ENCODE data around the gene GANC. TPM values are rescaled to one million over a fixed set of nuclear protein-coding genes. Genes with fewer than 3 reads are reported as not detected.

The GANC gene
- total and polyA plus RNA-seq, 9 of the 15 experiments (the other 6 are each of a cell fraction or from before 2014, with no cell fraction given), result 10.9 to 19.0 (median 14.5) TPM

- TF ChIP-seq, protein P1, sequence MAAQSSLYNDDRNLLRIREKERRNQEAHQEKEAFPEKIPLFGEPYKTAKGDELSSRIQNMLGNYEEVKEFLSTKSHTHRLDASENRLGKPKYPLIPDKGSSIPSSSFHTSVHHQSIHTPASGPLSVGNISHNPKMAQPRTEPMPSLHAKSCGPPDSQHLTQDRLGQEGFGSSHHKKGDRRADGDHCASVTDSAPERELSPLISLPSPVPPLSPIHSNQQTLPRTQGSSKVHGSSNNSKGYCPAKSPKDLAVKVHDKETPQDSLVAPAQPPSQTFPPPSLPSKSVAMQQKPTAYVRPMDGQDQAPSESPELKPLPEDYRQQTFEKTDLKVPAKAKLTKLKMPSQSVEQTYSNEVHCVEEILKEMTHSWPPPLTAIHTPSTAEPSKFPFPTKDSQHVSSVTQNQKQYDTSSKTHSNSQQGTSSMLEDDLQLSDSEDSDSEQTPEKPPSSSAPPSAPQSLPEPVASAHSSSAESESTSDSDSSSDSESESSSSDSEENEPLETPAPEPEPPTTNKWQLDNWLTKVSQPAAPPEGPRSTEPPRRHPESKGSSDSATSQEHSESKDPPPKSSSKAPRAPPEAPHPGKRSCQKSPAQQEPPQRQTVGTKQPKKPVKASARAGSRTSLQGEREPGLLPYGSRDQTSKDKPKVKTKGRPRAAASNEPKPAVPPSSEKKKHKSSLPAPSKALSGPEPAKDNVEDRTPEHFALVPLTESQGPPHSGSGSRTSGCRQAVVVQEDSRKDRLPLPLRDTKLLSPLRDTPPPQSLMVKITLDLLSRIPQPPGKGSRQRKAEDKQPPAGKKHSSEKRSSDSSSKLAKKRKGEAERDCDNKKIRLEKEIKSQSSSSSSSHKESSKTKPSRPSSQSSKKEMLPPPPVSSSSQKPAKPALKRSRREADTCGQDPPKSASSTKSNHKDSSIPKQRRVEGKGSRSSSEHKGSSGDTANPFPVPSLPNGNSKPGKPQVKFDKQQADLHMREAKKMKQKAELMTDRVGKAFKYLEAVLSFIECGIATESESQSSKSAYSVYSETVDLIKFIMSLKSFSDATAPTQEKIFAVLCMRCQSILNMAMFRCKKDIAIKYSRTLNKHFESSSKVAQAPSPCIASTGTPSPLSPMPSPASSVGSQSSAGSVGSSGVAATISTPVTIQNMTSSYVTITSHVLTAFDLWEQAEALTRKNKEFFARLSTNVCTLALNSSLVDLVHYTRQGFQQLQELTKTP (IDR thresholded peaks at IDR 0.05; ENCODE audit: low read depth in 1 of 2, partially characterized antibody in 2 of 2), result no peak
- TF ChIP-seq ILF3 (IDR thresholded peaks at IDR 0.05; ENCODE audit: borderline replicate concordance), result no peak
- TF ChIP-seq SNRNP70 (optimal IDR thresholded peaks at IDR 0.05; ENCODE audit: low read depth, low read length), result no peak
- TF ChIP-seq, protein P2, sequence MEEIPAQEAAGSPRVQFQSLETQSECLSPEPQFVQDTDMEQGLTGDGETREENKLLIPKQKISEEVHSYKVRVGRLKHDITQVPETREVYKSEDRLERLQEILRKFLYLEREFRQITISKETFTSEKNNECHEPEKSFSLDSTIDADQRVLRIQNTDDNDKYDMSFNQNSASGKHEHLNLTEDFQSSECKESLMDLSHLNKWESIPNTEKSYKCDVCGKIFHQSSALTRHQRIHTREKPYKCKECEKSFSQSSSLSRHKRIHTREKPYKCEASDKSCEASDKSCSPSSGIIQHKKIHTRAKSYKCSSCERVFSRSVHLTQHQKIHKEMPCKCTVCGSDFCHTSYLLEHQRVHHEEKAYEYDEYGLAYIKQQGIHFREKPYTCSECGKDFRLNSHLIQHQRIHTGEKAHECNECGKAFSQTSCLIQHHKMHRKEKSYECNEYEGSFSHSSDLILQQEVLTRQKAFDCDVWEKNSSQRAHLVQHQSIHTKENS (CRISPR knock-in tag; IDR thresholded peaks at IDR 0.05), result no peak
- TF ChIP-seq RAD51 (IDR thresholded peaks at IDR 0.05; ENCODE audit: borderline replicate concordance, low read depth), result no peak
- 0 out of 2 replicates have a peak, but pooled peaks have one; percentile 13 for TF ChIP-seq SOX6 (IDR thresholded peaks at IDR 0.05)
- no peak for TF ChIP-seq ZNF23 (CRISPR knock-in tag; IDR thresholded peaks at IDR 0.05)
- no peak for TF ChIP-seq SLC30A9 (CRISPR knock-in tag; IDR thresholded peaks at IDR 0.05)
- peak; percentile 56; the same call in 1 of the 2 replicates for TF ChIP-seq ZBTB40 (IDR thresholded peaks at IDR 0.05)
- no peak for TF ChIP-seq ZBTB40 (CRISPR knock-in tag; IDR thresholded peaks at IDR 0.05)
- no peak for TF ChIP-seq NR3C1 (CRISPR knock-in tag; IDR thresholded peaks at IDR 0.05)
- TF ChIP-seq XRCC5 (IDR thresholded peaks at IDR 0.05; ENCODE audit: low read depth, low read length), result no peak
- no peak for TF ChIP-seq EP300 (IDR thresholded peaks at IDR 0.05; ENCODE audit: low read length)
- TF ChIP-seq PYGO2 (tag; IDR thresholded peaks at IDR 0.05), result no peak
Observed at GRCh38 chr15:42275780-42276391, 2.9 kb downstream of the GANC start (continued).
